Natural killer cell treated with Interleukin-12 subunit alpha and Interleukin-12 subunit beta and Interleukin-15 and Interleukin-18, amount 100 ng/mL, for 72 hours (primary cell): ENCODE results near the gene ATP13A3. TPM values are rescaled to one million over a fixed set of nuclear protein-coding genes. Genes with fewer than 3 reads are reported as not detected.
A peak's percentile ranks its signal among the peaks of the same experiment; 100 is the strongest.

Experiments used
- ATAC-seq, 2 donors: fragments of 150-1000 bp; cut with Tn5 transposase in 1 of 2; sonication (Bioruptor Pico), chemical (Tn5 transposase) in 1 of 2; 2 replicates each; pipeline ENCODE4 v1.10.0; 2021
- DNase-seq: peaks from one replicate; pipeline ENCODE4 v3.0.0; 2022; ENCODE audit warnings: low spot score
- H3K27ac Mint-ChIP-seq, 2 donors: 1 replicate in 1 of 2; 2 replicates in 1 of 2; pipeline ENCODE4 v1.8.0; 2022; ENCODE audit warnings: mixed read lengths in 2 of 2, mild to moderate bottlenecking in 1 of 2, moderate library complexity in 1 of 2
- H3K27me3 Mint-ChIP-seq, 2 donors: 1 replicate in 1 of 2; 2 replicates in 1 of 2; pipeline ENCODE4 v1.8.0; 2022; ENCODE audit warnings: mixed read lengths in 2 of 2
- H3K36me3 Mint-ChIP-seq: one replicate; pipeline ENCODE4 v1.8.0; 2022; ENCODE audit warnings: mixed read lengths
- H3K4me1 Mint-ChIP-seq, 2 donors: 1 replicate in 1 of 2; 2 replicates in 1 of 2; pipeline ENCODE4 v1.8.0; 2022; ENCODE audit warnings: low read depth in 2 of 2, mixed read lengths in 2 of 2, mild to moderate bottlenecking in 1 of 2
- H3K4me3 Mint-ChIP-seq: one replicate; pipeline ENCODE4 v1.8.0; 2022; ENCODE audit warnings: mixed read lengths
- H3K9me3 Mint-ChIP-seq: 2 replicates; pipeline ENCODE4 v1.8.0; 2022; ENCODE audit warnings: mixed read lengths
- total RNA-seq, 2 donors: library from RNA; stranded (reverse); gene quantifications; one replicate each; pipeline ENCODE4 v1.2.3, GENCODE V29; 2022

Gene ATP13A3
- total RNA-seq, 2 donors from 2014 or later = 67.6 to 157 TPM

DNA sequence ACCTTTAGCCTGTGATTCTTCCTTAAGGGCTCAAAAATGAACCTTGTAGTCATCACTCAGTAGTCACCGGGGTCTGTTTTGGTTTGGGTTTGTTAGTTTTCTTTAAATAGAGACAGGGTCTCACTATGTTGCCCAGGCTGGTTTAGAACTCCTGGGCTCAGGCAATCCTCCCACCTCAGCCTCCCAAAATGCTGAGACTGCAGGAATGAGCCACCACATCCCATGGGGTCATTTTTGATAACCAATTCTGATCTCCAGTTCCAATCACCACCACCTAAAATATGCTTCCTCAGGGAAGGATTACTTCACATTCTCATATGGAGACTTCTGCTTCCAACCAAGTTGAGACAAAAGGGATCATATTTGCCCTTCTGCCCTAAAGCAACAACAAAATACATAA lies 22.1 kb downstream of the ATP13A3 start:
- H3K27me3 Mint-ChIP-seq = no peaks in the 10 kb centered on the region
- H3K36me3 Mint-ChIP-seq = no peaks in the 10 kb centered on the region
- H3K4me1 Mint-ChIP-seq = peaks cover 5 to 6% of the 10 kb centered on the region in 2 donors
- H3K9me3 Mint-ChIP-seq = no peaks in the 10 kb centered on the region
- ATAC-seq (no peak), DNase-seq (no peak)
- H3K27ac Mint-ChIP-seq = peak overlapping the region in 1 of 2 donors; percentile 8
- H3K4me3 Mint-ChIP-seq = no peak overlapping the region

- H3K4me1 Mint-ChIP-seq = peaks cover 5 to 6% of the 10 kb centered on the region in 2 donors
- no peaks in the 10 kb centered on the region for H3K9me3 Mint-ChIP-seq
- H3K27ac Mint-ChIP-seq = no peak overlapping the region
- no peaks in the 10 kb centered on the region for H3K27me3 Mint-ChIP-seq
- DNase-seq = no peak
- H3K36me3 Mint-ChIP-seq = no peaks in the 10 kb centered on the region
- no peak for ATAC-seq
- H3K4me3 Mint-ChIP-seq = no peak overlapping the region
Observed at GRCh38 chr3:194462936-194463335, 23.9 kb downstream of the ATP13A3 start.

- no peak for DNase-seq
- no peak for ATAC-seq
- Mint-ChIP-seq H3K27me3 (no peaks in the 10 kb centered on the region), H3K4me1 (peaks cover 0 to 6% of the 10 kb centered on the region in 2 donors), H3K36me3 (no peaks in the 10 kb centered on the region), H3K27ac (no peak overlapping the region), H3K9me3 (no peaks in the 10 kb centered on the region), H3K4me3 (no peak overlapping the region)
Observed at GRCh38 chr3:194460566-194460965, 26.2 kb downstream of the ATP13A3 start.

- Mint-ChIP-seq H3K4me1 (no peaks in the 10 kb centered on the region), H3K4me3 (no peak overlapping the region), H3K27me3 (no peaks in the 10 kb centered on the region), H3K9me3 (no peaks in the 10 kb centered on the region), H3K36me3 (peaks cover 7% of the 10 kb centered on the region), H3K27ac (no peak overlapping the region)
- DNase-seq (no peak), ATAC-seq (no peak)
Observed at GRCh38 chr3:194458131-194458530, 28.7 kb downstream of the ATP13A3 start.

DNA sequence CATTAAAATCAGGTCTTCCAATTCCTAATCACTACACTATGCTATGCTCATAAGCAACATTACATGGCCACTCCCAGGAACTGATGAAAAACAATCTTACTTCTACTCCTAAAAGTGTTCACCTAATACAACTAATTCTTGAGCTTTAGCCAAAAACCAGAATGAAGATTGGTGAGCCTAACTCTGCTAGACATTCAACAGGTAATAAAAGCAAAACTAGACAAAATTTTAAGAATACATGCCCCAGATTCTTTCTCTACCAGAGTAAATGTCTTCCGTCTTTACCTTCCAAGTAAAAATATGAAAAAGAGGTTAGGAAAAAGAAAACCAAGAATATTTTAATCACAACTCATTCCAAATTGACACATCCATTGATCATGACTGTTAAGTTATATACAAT lies 31.3 kb downstream of the ATP13A3 start:
- H3K27ac Mint-ChIP-seq = no peak overlapping the region
- no peak overlapping the region for H3K4me3 Mint-ChIP-seq
- no peaks in the 10 kb centered on the region for H3K27me3 Mint-ChIP-seq
- DNase-seq (no peak), ATAC-seq (no peak)
- no peaks in the 10 kb centered on the region for H3K4me1 Mint-ChIP-seq
- H3K9me3 Mint-ChIP-seq = no peaks in the 10 kb centered on the region
- peaks cover 24% of the 10 kb centered on the region for H3K36me3 Mint-ChIP-seq

DNA sequence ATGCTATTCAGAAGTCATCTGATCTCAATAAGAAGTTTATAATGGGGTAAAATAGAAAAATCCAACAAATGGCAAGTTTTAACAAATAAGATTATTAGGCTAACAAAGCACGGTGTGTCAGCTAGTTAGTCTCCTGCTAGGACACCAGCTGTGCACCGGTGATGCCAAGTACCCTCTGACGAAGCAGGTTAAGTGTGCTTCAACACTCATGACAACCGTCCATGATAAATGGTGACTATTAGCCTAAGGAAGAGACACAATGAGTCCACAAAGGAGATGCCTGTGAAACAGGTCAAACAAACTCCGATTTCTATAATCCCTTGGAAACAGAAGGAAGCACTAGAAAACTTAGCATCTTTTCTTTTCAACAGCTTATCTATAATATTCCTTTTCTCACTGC lies 36.5 kb downstream of the ATP13A3 start:
- H3K27ac Mint-ChIP-seq = no peak overlapping the region
- H3K27me3 Mint-ChIP-seq = no peaks in the 10 kb centered on the region
- H3K36me3 Mint-ChIP-seq = peaks cover 31% of the 10 kb centered on the region
- no peak overlapping the region for H3K4me3 Mint-ChIP-seq
- H3K9me3 Mint-ChIP-seq = no peaks in the 10 kb centered on the region
- ATAC-seq = no peak
- H3K4me1 Mint-ChIP-seq = peaks cover 0 to 3% of the 10 kb centered on the region in 2 donors
- no peak for DNase-seq

GRCh38 chr3:194449913-194450312 lies 36.9 kb downstream of the ATP13A3 start:
- Mint-ChIP-seq H3K27ac (no peak overlapping the region), H3K36me3 (peaks cover 35% of the 10 kb centered on the region), H3K9me3 (no peaks in the 10 kb centered on the region), H3K4me3 (no peak overlapping the region), H3K4me1 (peaks cover 0 to 3% of the 10 kb centered on the region in 2 donors), H3K27me3 (no peaks in the 10 kb centered on the region)
- ATAC-seq (no peak), DNase-seq (no peak)

- Mint-ChIP-seq H3K27ac (no peak overlapping the region), H3K4me1 (peaks cover 0 to 3% of the 10 kb centered on the region in 2 donors), H3K4me3 (no peak overlapping the region), H3K9me3 (no peaks in the 10 kb centered on the region), H3K36me3 (peaks cover 30% of the 10 kb centered on the region), H3K27me3 (no peaks in the 10 kb centered on the region)
- ATAC-seq (no peak), DNase-seq (no peak)
Observed at GRCh38 chr3:194447657-194448056, 39.1 kb downstream of the ATP13A3 start.

GRCh38 chr3:194447161-194447560 lies 39.6 kb downstream of the ATP13A3 start:
- ATAC-seq = no peak

GRCh38 chr3:194446754-194447153 lies 40.0 kb downstream of the ATP13A3 start:
- H3K4me3 Mint-ChIP-seq = no peak overlapping the region
- no peaks in the 10 kb centered on the region for H3K9me3 Mint-ChIP-seq
- no peaks in the 10 kb centered on the region for H3K27me3 Mint-ChIP-seq
- H3K27ac Mint-ChIP-seq = no peak overlapping the region
- ATAC-seq = no peak
- no peak for DNase-seq
- H3K4me1 Mint-ChIP-seq = peaks cover 0 to 3% of the 10 kb centered on the region in 2 donors
- peaks cover 25% of the 10 kb centered on the region for H3K36me3 Mint-ChIP-seq

More at GRCh38 chr3:194447161-194447560, 39.6 kb downstream of the ATP13A3 start:
- no peak overlapping the region for H3K4me3 Mint-ChIP-seq
- peaks cover 0 to 3% of the 10 kb centered on the region in 2 donors for H3K4me1 Mint-ChIP-seq
- H3K27me3 Mint-ChIP-seq = no peaks in the 10 kb centered on the region
- DNase-seq = no peak
- H3K27ac Mint-ChIP-seq = no peak overlapping the region
- peaks cover 26% of the 10 kb centered on the region for H3K36me3 Mint-ChIP-seq
- no peaks in the 10 kb centered on the region for H3K9me3 Mint-ChIP-seq

GRCh38 chr3:194446172-194446571 lies 40.6 kb downstream of the ATP13A3 start:
- no peaks in the 10 kb centered on the region for H3K27me3 Mint-ChIP-seq
- DNase-seq = no peak
- no peaks in the 10 kb centered on the region for H3K9me3 Mint-ChIP-seq
- peaks cover 0 to 3% of the 10 kb centered on the region in 2 donors for H3K4me1 Mint-ChIP-seq
- H3K27ac Mint-ChIP-seq = no peak overlapping the region
- peaks cover 20% of the 10 kb centered on the region for H3K36me3 Mint-ChIP-seq
- H3K4me3 Mint-ChIP-seq = no peak overlapping the region
- ATAC-seq = no peak

DNA sequence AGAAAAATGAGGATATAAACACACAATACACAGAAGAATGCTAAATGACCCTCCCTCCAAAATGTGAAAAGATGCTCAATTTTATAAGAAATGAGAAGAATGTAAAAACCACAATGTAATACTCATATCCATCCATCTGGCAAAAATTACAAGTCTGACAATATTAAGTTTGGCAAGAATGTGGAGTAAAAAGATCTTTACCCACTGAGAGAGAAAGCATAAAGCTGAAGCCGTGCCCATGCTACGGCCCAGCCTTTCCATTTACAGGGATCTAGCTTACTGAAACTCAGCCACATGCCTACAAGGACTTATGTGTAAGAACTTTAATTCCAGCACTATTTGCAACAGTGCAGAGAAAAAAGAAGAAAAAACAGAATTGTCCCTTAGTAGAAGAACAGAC lies 42.9 kb downstream of the ATP13A3 start:
- Mint-ChIP-seq H3K4me3 (no peak overlapping the region), H3K9me3 (no peaks in the 10 kb centered on the region)
- no peak for DNase-seq

DNA sequence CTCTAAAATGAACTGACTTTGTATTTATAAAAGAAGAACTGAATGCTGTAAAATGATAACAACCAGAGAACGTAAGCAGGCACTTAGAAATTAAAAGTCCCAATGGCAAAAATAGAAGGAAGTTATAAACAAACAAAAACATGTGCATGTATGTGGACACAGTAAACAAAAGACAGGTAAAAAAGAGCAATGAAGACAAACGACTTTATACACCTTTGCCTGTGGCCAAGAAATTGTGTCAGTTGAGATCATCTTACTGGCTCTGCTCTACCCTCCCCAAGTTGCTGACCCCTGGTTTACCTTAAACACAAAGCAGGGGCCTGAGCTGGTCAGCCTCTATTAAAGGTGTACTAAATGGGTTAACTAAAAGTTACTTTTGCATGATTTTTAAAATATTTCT lies 46.0 kb downstream of the ATP13A3 start:
- H3K27me3 Mint-ChIP-seq = no peaks in the 10 kb centered on the region
- H3K4me1 Mint-ChIP-seq = peaks cover 11 to 13% of the 10 kb centered on the region in 2 donors
- H3K36me3 Mint-ChIP-seq = peaks cover 30% of the 10 kb centered on the region
- no peak overlapping the region for H3K27ac Mint-ChIP-seq
- DNase-seq (no peak), ATAC-seq (no peak)
- H3K9me3 Mint-ChIP-seq = no peaks in the 10 kb centered on the region
- H3K4me3 Mint-ChIP-seq = no peak overlapping the region

More for the DNA sequence above, 42.9 kb downstream of the ATP13A3 start:
- H3K27ac Mint-ChIP-seq = no peak overlapping the region
- peaks cover 4% of the 10 kb centered on the region in 2 donors for H3K4me1 Mint-ChIP-seq
- H3K36me3 Mint-ChIP-seq = peaks cover 23% of the 10 kb centered on the region
- ATAC-seq = no peak
- no peaks in the 10 kb centered on the region for H3K27me3 Mint-ChIP-seq

DNA sequence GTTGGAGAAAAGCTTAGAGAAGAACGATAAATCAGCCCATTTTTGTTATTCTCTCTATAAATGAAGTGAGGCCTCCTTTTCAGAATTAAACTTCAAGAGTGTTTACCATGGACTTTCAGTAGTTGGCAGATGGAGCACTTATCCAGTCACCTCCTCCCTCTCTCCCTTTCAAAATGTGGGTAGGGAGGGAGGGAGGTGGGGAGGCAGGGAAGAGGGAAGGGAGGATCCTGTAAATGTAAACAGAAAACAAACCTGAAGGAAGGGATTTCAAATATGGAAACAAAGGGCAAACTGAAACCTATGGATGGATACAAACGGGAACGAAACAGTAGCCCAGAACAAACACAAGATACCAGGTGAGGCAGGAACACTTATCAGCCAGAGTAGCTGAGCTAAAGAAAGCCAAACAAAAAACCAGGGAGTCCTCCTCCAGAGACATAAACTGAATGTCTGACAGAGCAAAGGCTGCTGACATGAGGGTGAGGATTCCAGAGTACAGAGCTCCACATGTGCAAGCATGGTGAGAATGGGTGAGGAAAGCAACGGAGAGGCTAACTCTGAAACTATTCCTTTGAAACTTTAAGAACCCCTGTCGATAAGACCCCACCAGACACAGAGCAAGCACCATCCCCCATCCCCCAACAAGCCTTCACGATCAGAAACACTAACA lies 46.8 kb downstream of the ATP13A3 start:
- Mint-ChIP-seq H3K9me3 (no peaks in the 10 kb centered on the region), H3K27me3 (no peaks in the 10 kb centered on the region), H3K4me1 (peaks cover 11 to 13% of the 10 kb centered on the region in 2 donors), H3K36me3 (peaks cover 32% of the 10 kb centered on the region), H3K27ac (peak overlapping the region in 1 of 2 donors; percentile 52), H3K4me3 (no peak overlapping the region)
- ATAC-seq (no peak), DNase-seq (no peak)

DNA sequence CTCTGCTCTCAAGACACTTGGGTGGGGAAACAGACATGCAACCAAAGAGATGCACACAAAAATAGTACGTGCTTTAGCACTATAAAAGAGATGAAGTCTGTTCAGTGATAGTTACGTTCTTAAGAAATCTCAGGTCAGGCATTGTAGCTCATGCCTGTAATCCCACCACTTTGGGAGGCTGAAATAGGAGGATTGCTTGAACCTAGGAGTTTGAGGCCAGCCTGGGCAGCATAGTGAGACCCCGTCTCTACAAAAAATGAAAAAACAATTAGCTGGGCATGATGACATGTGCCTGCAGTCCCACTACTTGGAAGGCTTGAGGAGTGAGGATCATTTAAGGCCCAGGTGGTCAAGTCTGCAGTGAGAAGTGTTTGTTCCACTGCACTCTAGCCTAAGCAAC lies 52.3 kb downstream of the ATP13A3 start:
- H3K4me1 Mint-ChIP-seq = peaks cover 11 to 13% of the 10 kb centered on the region in 2 donors
- DNase-seq (no peak), ATAC-seq (no peak)
- H3K27ac Mint-ChIP-seq = no peak overlapping the region
- H3K9me3 Mint-ChIP-seq = no peaks in the 10 kb centered on the region
- H3K36me3 Mint-ChIP-seq = peaks cover 30% of the 10 kb centered on the region
- no peaks in the 10 kb centered on the region for H3K27me3 Mint-ChIP-seq
- no peak overlapping the region for H3K4me3 Mint-ChIP-seq
